AG10803 (cell line): Measurements from ENCODE around the gene ADAMTS14.

Source experiments
- DNase-seq: peaks from one replicate; pipeline ENCODE4 v3.0.0; 2010; ENCODE audit warnings: low read depth
- H3K4me3 ChIP-seq: 2 replicates; pipeline ENCODE4 v1.5.1; 2011; ENCODE audit warnings: mild to moderate bottlenecking, low read length, control low read depth
- CTCF ChIP-seq: conservative IDR thresholded peaks from 2 replicates; pipeline ENCODE4 v1.5.1; 2011; ENCODE audit warnings: mild to moderate bottlenecking, low read length, control low read depth, inconsistent platforms

ADAMTS14 gene

GRCh38 chr10:70780772-70781171 is 108.5 kb downstream of the ADAMTS14 start:
- no peak overlapping the region for H3K4me3 ChIP-seq
- DNase-seq, result no peak
- no peak for TF ChIP-seq CTCF

GRCh38 chr10:70781461-70782051 is 109.2 kb downstream of the ADAMTS14 start:
- DNase-seq, result no peak
- no peak overlapping the region for H3K4me3 ChIP-seq
- no peak for TF ChIP-seq CTCF

DNA sequence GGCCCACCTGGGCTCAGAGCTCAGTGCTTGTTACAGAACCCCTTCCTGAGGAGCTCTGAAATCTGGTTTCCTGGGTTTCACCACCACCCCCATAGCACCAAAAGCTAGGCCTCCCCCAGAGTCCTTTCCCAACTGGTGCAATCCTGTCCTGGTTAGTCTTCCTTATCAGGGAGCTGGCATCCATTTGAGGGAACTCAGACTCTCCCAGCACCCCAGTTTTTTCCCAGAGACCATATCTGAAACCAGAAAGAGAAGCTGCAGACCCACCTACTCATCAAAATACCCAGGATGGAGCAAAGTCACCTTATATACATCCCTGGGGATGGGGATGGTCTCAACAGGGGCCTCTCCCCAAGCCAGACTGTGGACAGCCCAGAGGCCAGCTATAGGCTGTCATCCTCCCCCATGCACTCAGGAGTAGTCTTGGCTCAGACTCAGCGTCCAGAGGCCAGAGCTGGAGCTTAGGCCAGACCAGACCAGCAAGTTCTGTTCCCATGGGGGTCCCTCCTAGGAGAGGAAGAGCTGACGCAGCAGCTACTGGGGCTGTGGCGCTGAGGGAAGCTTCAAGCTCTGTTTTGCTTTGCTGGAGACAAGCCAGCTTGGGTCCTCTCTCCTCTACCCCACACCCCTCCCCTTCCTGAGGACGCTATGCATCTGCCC is 109.9 kb downstream of the ADAMTS14 start:
- DNase-seq, result no peak
- no peak for TF ChIP-seq CTCF
- H3K4me3 ChIP-seq, result no peak overlapping the region

GRCh38 chr10:70782746-70783680 is 110.7 kb downstream of the ADAMTS14 start:
- TF ChIP-seq CTCF, result no peak
- DNase-seq, result no peak
- no peak overlapping the region for H3K4me3 ChIP-seq

DNA sequence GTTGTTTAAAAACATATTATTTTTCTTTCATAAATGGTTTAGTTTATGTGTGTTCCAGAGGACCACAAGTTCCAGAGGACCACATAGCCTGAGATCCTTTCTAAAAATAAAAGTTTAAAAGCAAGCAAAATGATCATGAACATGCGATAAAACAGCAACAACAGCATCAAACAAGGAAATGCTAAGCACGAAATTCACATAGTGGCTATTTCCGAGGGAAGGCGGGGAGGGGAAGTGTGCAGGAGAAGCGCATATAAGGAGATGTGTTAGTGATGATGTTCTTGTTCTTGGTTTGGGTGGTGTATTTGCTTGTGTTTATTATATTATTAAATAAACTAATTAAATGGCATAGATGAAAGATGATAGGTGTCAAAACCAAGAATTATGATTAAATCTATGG is 111.7 kb downstream of the ADAMTS14 start:
- no peak overlapping the region for H3K4me3 ChIP-seq
- no peak for DNase-seq
- no peak for TF ChIP-seq CTCF

GRCh38 chr10:70784471-70784870 is 112.2 kb downstream of the ADAMTS14 start:
- H3K4me3 ChIP-seq, result no peak overlapping the region
- TF ChIP-seq CTCF, result no peak
- no peak for DNase-seq
